GM18868 (cell line): ENCODE results near the gene HOXD13.

Experiments used
- ATAC-seq: cut with Tn5 transposase; IDR thresholded peaks from one replicate; pipeline ENCODE4 v1.9.1; 2021; ENCODE audit warnings: mild to moderate bottlenecking, moderate library complexity; ENCODE audit not compliant: unreplicated experiment

HOXD13 gene

GRCh38 chr2:176080540-176081375, 11.8 kb upstream of the HOXD13 start:
- ATAC-seq, result no peak

- ATAC-seq, result no peak
Measured at GRCh38 chr2:176081376-176081836, 11.1 kb upstream of the HOXD13 start.

GRCh38 chr2:176081837-176082524, 10.5 kb upstream of the HOXD13 start:
- no peak for ATAC-seq

GRCh38 chr2:176082525-176082823, 10.0 kb upstream of the HOXD13 start:
- no peak for ATAC-seq

GRCh38 chr2:176082824-176083751, 9.4 kb upstream of the HOXD13 start:
- ATAC-seq, result no peak

- no peak for ATAC-seq
Measured at GRCh38 chr2:176083796-176084261, 8.7 kb upstream of the HOXD13 start, which contains the start of gene EVX2. TSS of gene EVX2 (minus strand) at chr2:176083962. CDS start at chr2:176083776, 186 bp downstream.

- ATAC-seq, result no peak
Measured at GRCh38 chr2:176084611-176085119, 7.9 kb upstream of the HOXD13 start.

- ATAC-seq, result no peak
Measured at GRCh38 chr2:176085120-176085788, 7.3 kb upstream of the HOXD13 start.

- ATAC-seq, result no peak
Measured at GRCh38 chr2:176085861-176086771, 6.4 kb upstream of the HOXD13 start.

GRCh38 chr2:176087330-176088047, 5.0 kb upstream of the HOXD13 start:
- no peak for ATAC-seq

GRCh38 chr2:176088048-176088936, 4.2 kb upstream of the HOXD13 start:
- peak; percentile 74 for ATAC-seq

- no peak for ATAC-seq
Measured at GRCh38 chr2:176088937-176089842, 3.3 kb upstream of the HOXD13 start.

- no peak for ATAC-seq
Measured at GRCh38 chr2:176089843-176090395, 2.6 kb upstream of the HOXD13 start.

- no peak for ATAC-seq
Measured at GRCh38 chr2:176090862-176091261, 1.7 kb upstream of the HOXD13 start.

- ATAC-seq, result no peak
Measured at GRCh38 chr2:176091329-176092258, 927 bp upstream of the HOXD13 start.
